GM12878 (cell line): ENCODE data around the gene GLUL. TPM values are rescaled to one million over a fixed set of nuclear protein-coding genes. Genes with fewer than 3 reads are reported as not detected.

Source experiments
- ATAC-seq: fragments of 200-7000 bp; cut with Tn5 transposase; 3 replicates; pipeline ENCODE4 v1.9.1; 2020; ENCODE audit warnings: mild to moderate bottlenecking, moderate library complexity
- BruUV-seq: library from RNA; stranded (reverse); fragments of 400-500 nt; replicated peaks from 2 replicates; lab custom pipeline; 2021; lab: Mats Ljungman, UMichigan
- CTCF ChIA-PET: fragments of 300-600 bp; sonication (Branson Sonifier 250); formaldehyde crosslinking; extraction: SDS; loops from one replicate; lab custom pipeline; 2021; ENCODE audit warnings: inconsistent platforms; lab: Yijun Ruan, JAX
- POLR2A ChIA-PET: fragments of 350-600 bp; formaldehyde crosslinking; extraction: SDS; loops from one replicate; lab custom pipeline; 2021; ENCODE audit warnings: inconsistent platforms; lab: Charles Lee
- RAD21 ChIA-PET: fragments of 300-600 bp; sonication (Branson Sonifier 250); formaldehyde crosslinking; loops from one replicate; lab custom pipeline; 2023; ENCODE audit warnings: antibody characterized with exemption; ENCODE audit not compliant: unreplicated experiment; lab: Charles Lee
- SMC1A ChIA-PET: fragments of 300-600 bp; sonication (Branson Sonifier 250); formaldehyde crosslinking; loops from one replicate; lab custom pipeline; 2023; ENCODE audit not compliant: unreplicated experiment, uncharacterized antibody; lab: Charles Lee
- DNase-seq: peaks from one replicate; pipeline ENCODE4 v3.0.0-alpha.2; 2011; ENCODE audit warnings: low read depth, low spot score
- FAIRE-seq: peaks from 3 replicates; lab custom pipeline; 2011; peaks lifted over from hg19 to GRCh38; lab: Jason Lieb, UNC
- H2AFZ ChIP-seq: 2 replicates; pipeline ENCODE4 v1.6.0; 2011; ENCODE audit warnings: low read depth, low read length, control low read depth; ENCODE audit not compliant: control insufficient read depth
- H3K27ac ChIP-seq: 2 replicates; pipeline ENCODE4 v1.5.1; 2011; ENCODE audit warnings: control low read depth; ENCODE audit not compliant: control insufficient read depth, insufficient read depth
- H3K27me3 ChIP-seq, 2 experiments: replicated peaks in 1 of 2; 2 replicates each; pipeline versions ENCODE4 v1.6.0 to v1.6.1; 2011; ENCODE audit warnings: low read length in 1 of 2; ENCODE audit not compliant: control insufficient read depth in 2 of 2, insufficient read depth in 2 of 2
- H3K36me3 ChIP-seq, 2 experiments: 2 replicates each; pipeline ENCODE4 v1.5.1; 2011; ENCODE audit warnings: low read length in 1 of 2; ENCODE audit not compliant: control insufficient read depth in 2 of 2, insufficient read depth in 2 of 2
- H3K4me1 ChIP-seq: 2 replicates; pipeline ENCODE4 v1.6.1; 2011; ENCODE audit warnings: mild to moderate bottlenecking, low read length, moderate library complexity, mixed read lengths; ENCODE audit not compliant: control insufficient read depth, insufficient read depth
- H3K4me2 ChIP-seq: 2 replicates; pipeline ENCODE4 v1.6.0; 2011; ENCODE audit warnings: control low read depth; ENCODE audit not compliant: control insufficient read depth, insufficient read depth
- H3K4me3 ChIP-seq: fragments of 200-600 bp; sonication (generic); 2 replicates; pipeline ENCODE4 v1.5.1; 2016
- H3K79me2 ChIP-seq: 2 replicates; pipeline ENCODE4 v1.6.0; 2011; ENCODE audit warnings: low read length; ENCODE audit not compliant: control insufficient read depth, insufficient read depth
- H3K9ac ChIP-seq: 2 replicates; pipeline ENCODE4 v1.8.0; 2011; ENCODE audit warnings: low read length, control low read depth, mixed read lengths; ENCODE audit not compliant: control insufficient read depth, insufficient read depth
- H3K9me3 ChIP-seq: replicated peaks from 3 replicates; pipeline ENCODE4 v1.5.1; 2011; ENCODE audit warnings: mild to moderate bottlenecking, low read length; ENCODE audit not compliant: control insufficient read depth, insufficient read depth
- H4K20me1 ChIP-seq: 2 replicates; pipeline ENCODE4 v1.6.0; 2011; ENCODE audit not compliant: control insufficient read depth, insufficient read depth
- BCL11A ChIP-seq: IDR thresholded peaks from 2 replicates; pipeline ENCODE4 v1.6.1; 2011; ENCODE audit warnings: low read depth, low read length
- CTCF ChIP-seq, 3 experiments: IDR thresholded peaks in 2 of 3; conservative IDR thresholded peaks in 1 of 3; 2 replicates each; pipeline ENCODE4 v1.5.1; 2011; ENCODE audit warnings: low read depth in 3 of 3, low read length in 3 of 3, mild to moderate bottlenecking in 3 of 3, control low read depth in 2 of 3, moderate library complexity in 2 of 3, inconsistent platforms in 1 of 3, mixed read lengths in 1 of 3; ENCODE audit not compliant: control insufficient read depth in 2 of 3, insufficient read depth in 1 of 3; ENCODE audit errors: extremely low read depth in 1 of 3
- IRF3 ChIP-seq: fragments of 450-650 bp; IDR thresholded peaks from 2 replicates; pipeline ENCODE4 v1.6.1; 2014; ENCODE audit warnings: mild to moderate bottlenecking
- ZBTB40 ChIP-seq: fragments of 450-650 bp; IDR thresholded peaks from 2 replicates; pipeline ENCODE4 v1.6.1; 2016; ENCODE audit warnings: mild to moderate bottlenecking, moderate library complexity, borderline replicate concordance
- ZZZ3 ChIP-seq: IDR thresholded peaks from 2 replicates; pipeline ENCODE4 v1.6.1; 2011; ENCODE audit warnings: low read depth; ENCODE audit not compliant: control insufficient read depth, insufficient read length
- WGBS: methylation state at CpG from one replicate; pipeline ENCODE4 v1.1.6; 2016; ENCODE audit warnings: low lambda C conversion rate; ENCODE audit not compliant: insufficient replicate concordance, insufficient coverage; ENCODE audit errors: missing lambda C conversion rate; 5-methylcytosine and 5-hydroxymethylcytosine counted together
- in situ Hi-C: fragments of 300-500 bp; cut with MboI; formaldehyde crosslinking; loops from 9 replicates; pipeline ENCODE4 v1.14.3; 2018; ENCODE audit warnings: mixed read lengths
- intact Hi-C: fragments of 100-400 bp; cut with micrococcal nuclease; formaldehyde crosslinking; loops from one replicate; pipeline ENCODE4 v1.14.2; 2022; ENCODE audit not compliant: unreplicated experiment
- polyA plus RNA-seq, 11 experiments: library from polyadenylated mRNA; depleted of rRNA in 4 of 11; unstranded in 6 of 11; stranded (reverse) in 5 of 11; fragments of >200 nt; fragmentation: Nextera tagmentation in 4 of 11; fragmentation: Illumina TruSeq in 1 of 11; extraction: Ambion mirVana in 4 of 11; extraction: Trizol in 1 of 11; gene quantifications; 1 replicate in 1 of 11; 2 replicates in 10 of 11; pipeline versions ENCODE4 v1.2.1 to v1.2.3, GENCODE V29; 2011 to 2016; ENCODE audit warnings: inconsistent platforms in 2 of 11, missing spikeins in 2 of 11, low read depth in 1 of 11
- total RNA-seq, 4 experiments: library from RNA; depleted of rRNA in 3 of 4; stranded (reverse); fragments of >200 nt in 3 of 4; fragmentation: Illumina TruSeq in 1 of 4; extraction: Trizol in 1 of 4; gene quantifications; 2 replicates each; pipeline versions ENCODE4 v1.2.1 to v1.2.3, GENCODE V29; 2013 to 2021

The GLUL gene
- total and polyA plus RNA-seq, 10 of the 15 experiments (the other 5 are each of a cell fraction or from before 2014, with no cell fraction given), result 2.3 to 392 (median 164) TPM

GRCh38 chr1:182431278-182431677 is 39.7 kb upstream of the GLUL start:
- POLR2A ChIA-PET, result no interaction called here
- Histone ChIP-seq H3K27ac (no peak overlapping the region; the same call in 1 of the 2 replicates), H3K9ac (no peak overlapping the region), H4K20me1 (no peaks in the 10 kb centered on the region), H3K36me3 (no peaks in the 10 kb centered on the region), H2AFZ (no peak overlapping the region), H3K4me3 (no peak overlapping the region), H3K4me2 (no peak overlapping the region), H3K27me3 (no peaks in the 10 kb centered on the region), H3K4me1 (peaks cover 26% of the 10 kb centered on the region), H3K79me2 (no peaks in the 10 kb centered on the region), H3K9me3 (no peaks in the 10 kb centered on the region)
- ATAC-seq, result no peak
- intact Hi-C loops, result no loop called here
- RAD21 ChIA-PET, result interaction anchor here (1.4 to 1.8 kb wide), 2 partner anchors 35 to 157 kb away, joined by 3 to 5 read pairs; no protein-coding TSS in a partner anchor
- 95% methylated on average over 7 of the region's 7 CpGs for WGBS
- SMC1A ChIA-PET, result interaction anchor here (1.0 kb wide), 1 partner anchor 18 kb away, joined by 3 read pairs; no protein-coding TSS in a partner anchor
- no peak for DNase-seq
- TF ChIP-seq IRF3 (no peak), ZZZ3 (no peak), ZBTB40 (no peak), BCL11A (no peak), CTCF (IDR thresholded peaks at IDR 0.05 in 2 of 3, conservative IDR thresholded peaks at IDR 0.05 in 1 of 3; ENCODE audit: control insufficient read depth in 2 of 3, extremely low read depth in 1 of 3, insufficient read depth in 1 of 3, low read depth in 3 of 3, low read length in 3 of 3) (no peak)
- CTCF ChIA-PET, result interaction anchor here (2.0 kb wide), 1 partner anchor 14 kb away, joined by 6 read pairs; no protein-coding TSS in a partner anchor
- no TSS peak for BruUV-seq
- in situ Hi-C loops, result no loop called here
- FAIRE-seq, result no peak
